HK-2 (cell line): Measurements from ENCODE around the gene CDH4.

Source experiments
- DNase-seq: peaks from one replicate; pipeline ENCODE4 v3.0.0-alpha.2; 2018; ENCODE audit not compliant: unreplicated experiment

CDH4 gene

DNA sequence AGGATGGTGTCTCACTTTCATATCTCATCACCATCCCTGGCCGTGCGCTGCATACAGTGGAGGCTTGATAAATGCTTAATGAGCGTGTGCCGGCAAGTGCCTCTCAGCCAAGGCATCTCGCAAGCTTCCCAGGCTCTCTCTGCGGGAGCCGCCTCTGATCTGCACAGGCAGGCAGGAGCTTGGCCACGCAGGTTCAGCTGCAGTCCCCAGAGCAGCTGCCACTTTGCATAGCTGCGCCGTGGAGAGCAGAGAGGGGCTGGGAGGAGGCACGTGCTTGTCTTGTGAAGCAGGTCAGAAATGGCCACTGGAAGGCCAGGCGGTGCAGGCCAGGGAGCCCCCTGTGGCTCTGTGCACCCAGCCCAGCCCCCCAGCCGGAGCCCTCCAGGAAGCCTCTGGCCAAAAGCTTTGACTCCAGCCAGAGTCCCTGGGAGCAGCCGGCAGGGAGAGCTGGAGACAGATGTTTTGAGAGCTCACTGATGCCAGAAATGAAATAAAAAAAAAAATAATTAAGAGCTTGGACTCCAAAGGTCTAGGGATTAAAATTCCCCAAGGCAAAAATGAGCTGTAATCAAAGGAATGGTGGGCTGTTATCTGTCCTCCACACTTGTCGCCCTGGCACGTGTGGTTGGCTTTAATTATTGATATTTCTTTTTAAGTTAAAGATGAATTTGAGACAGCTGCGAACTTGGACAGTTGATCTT lies 377.0 kb downstream of the CDH4 start:
- DNase-seq, result no peak

DNA sequence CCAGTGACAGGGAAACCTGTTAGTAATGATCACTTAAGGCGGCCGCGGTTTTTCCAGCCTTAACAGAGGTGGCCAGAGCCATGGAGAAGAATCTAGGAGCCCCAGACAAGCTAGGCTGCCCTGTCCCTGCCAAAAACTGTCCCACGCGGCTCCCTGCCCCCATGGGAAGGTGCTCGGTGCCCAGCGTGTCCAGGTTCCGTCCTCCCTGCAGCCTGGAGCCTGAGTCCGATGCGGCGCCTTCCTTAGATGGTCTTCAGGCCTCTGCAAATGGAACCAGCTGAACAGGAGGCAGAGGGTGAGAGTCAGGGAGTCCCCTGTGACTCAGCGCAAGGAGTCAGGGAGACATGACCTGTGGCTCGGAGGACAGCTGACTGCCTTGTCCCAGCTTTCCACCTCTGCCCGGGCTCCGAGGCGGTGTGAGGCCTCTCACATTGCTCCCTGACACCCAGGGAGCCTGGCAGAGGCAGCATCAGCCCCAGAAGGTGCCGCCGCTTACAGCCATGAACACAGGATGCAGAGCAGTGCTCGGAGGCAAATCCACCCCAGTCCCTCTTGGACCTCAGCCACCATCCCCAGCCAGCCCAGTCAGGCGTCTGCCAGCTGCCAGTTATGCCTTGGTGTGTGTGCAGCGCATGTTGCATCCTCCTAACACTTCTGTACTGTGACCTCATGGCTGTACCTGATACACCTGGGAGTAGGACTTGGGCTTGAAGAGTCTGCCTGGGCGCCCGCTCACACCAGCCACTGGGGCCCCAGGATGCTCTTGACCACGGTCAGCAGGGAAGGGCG lies 377.7 kb downstream of the CDH4 start:
- DNase-seq, result no peak

DNA sequence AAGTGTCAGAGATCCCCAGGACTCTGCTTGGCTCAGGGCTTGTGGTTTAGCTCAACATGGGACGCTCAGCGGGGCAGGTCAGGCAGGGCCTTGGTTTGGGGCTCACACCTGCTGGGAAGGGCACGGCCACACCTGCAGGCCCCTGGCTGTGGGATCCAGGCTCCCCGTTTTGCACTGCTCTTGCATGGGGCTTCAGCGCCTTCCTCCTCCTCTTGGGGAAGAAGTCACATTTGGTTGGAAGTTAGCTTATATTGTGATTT lies 378.3 kb downstream of the CDH4 start:
- no peak for DNase-seq

DNA sequence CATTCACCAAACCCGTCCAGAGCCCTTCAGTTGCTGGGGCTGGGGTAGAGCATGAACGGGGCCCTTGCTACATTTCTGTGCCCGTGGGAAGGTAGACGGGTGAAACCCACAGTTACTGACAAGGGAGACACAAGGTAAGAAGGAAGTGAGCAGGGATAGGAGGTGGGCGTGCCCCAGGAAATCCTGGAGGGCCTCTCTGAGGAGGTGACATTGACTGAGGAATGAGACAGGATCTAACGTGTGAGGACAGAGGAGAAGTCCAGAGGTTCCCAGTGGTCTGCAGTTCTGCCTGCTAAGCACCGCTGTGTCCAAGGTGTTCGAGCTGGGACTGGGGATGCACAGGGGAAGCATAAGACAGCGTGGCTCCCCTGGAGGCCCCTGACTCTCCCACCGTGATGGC lies 378.8 kb downstream of the CDH4 start:
- DNase-seq, result no peak

DNA sequence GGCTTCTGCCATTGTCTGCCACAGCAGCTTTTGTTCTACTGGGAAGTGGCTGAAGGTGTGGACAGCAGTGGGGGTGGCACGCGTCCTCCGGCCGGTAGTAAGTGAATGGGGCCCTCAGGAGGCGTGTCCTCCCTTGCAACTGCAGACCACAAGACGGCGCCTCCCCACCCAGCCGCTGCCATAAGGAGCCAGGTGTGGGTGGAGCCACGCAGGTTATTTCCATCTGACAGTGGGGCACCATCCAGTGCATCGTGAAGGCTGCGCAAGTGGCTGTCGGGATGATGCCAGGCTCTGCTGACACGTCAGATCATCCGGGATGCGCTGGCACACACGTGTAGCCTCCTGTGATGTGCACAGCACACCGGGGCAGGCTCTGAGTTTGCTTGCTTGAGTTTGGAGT lies 379.7 kb downstream of the CDH4 start:
- no peak for DNase-seq

DNA sequence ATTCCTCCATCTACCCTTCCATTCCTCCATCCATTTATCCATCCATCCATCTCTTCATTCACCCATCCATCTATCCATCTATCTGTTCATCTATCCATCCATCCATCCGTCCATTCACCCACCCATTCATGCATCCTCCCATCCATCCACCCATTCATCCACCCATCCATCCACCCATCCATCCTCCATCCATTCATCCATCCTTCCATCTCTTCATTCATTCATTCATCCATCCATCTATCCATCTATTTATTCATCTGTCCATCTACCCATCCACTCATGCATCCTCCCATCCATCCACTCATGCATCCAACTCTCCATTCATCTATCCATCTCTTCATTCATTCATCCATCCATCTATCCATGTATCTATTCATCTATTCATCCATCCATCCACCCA lies 380.9 kb downstream of the CDH4 start:
- no peak for DNase-seq

DNA sequence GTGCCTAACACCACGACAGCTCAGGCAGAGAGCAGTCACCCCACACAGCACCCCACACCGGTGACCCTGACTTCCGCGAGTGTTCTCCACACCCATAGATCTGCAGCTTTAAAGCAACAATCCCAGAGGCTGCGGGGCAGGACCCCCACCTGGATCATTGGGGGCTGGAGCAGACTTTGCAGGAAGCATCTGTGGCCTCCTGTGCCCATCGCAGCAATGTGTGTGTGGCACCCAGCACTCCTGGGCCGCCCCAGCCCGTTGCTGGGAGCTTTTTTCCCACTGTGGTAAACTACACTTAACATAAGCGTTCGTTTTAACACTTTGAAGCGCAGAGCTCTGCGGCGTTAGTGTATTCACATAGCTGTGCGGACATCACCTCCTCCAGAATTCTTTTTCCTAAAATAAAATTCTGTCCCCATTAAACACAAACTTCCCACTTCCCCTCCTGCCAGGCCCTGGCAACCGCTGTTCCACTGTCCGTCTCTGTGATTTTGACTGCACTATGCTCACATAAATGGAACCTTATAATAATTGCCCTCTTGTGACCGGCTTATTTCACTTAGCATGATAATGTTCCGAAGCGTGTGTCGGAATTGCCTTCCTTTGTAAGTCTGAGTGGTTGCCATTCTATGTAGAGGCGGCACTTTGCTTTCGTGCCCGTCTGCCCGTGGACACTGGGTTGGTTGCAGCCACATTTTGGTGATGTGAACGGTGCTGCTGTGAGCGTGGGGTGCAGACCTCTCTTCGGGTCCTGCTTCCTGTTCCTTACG lies 382.5 kb downstream of the CDH4 start:
- DNase-seq, result no peak

DNA sequence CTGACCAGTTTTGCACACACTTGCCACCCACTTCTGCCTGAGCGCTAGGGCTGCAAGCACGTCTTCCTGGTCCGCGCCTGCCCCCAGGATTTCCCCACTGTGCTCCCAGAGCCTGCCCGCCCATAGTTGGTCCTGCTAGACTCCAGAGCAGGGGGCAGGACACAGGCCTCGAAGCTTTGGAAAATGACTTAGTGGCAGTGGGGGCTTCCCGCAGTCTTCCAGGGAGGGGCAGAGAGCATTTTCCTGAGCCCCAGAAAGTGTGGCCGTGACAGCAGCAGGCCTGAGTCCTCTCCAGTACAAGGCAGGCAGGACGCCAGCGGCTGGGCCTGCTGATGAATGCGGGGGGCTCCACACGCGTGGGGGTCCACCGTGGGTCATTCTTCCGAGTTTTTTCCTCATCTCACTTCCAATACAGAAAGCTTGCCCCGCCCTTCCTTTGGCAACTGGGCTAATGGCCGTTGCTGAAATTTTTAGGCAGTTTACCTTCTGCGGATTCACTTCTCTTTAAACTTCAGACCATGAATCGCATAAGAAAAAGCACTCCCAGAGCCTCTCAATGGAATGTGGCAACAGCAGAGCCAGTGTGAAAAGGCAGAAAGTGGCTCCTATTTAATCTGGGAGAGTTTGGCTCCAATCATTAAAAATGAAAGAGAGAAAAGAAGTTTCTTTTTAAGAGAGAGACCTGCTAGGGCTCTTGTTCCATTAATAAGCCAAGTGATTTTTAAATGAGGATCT lies 383.8 kb downstream of the CDH4 start:
- no peak for DNase-seq

- DNase-seq, result no peak
Measured at GRCh38 chr20:61636531-61637116, 384.6 kb downstream of the CDH4 start.

DNA sequence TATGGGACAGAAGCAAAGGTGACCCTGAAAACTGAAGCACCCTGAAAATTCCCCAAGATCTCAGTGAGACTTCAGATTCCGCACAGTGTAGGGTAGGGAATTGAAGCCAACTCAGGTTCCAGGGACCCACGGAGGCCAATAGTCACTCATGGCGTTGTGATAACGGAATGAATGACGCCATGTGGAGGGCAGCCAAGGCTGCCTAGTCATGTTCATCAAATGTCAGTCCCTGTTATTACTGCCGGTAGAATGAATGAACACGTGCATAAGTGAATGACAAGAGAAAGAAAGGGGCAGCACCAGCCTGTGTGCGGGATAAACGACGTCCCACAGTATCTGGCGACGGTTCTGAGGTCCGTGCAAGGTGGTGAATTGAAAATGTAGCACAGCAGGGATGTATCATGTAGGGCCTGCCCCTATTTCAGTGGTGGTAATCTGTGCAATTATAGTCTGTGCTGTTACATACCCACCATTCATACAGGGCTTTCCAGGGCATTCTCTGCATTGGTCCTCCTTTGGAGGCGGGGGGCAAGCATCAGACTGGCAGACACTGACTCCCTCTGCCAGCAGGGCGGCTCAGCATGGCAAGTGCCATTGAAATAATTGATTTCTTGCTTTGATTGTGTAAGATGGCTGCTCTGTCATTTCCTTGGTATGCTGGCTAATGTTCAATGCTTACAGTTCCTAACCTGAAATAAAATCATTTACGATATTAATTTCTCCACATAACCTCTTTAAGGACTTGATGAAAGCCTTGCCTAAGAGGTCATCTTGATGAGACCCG lies 386.9 kb downstream of the CDH4 start:
- DNase-seq, result no peak

- DNase-seq, result no peak
Measured at GRCh38 chr20:61640131-61640870, 388.2 kb downstream of the CDH4 start.

DNA sequence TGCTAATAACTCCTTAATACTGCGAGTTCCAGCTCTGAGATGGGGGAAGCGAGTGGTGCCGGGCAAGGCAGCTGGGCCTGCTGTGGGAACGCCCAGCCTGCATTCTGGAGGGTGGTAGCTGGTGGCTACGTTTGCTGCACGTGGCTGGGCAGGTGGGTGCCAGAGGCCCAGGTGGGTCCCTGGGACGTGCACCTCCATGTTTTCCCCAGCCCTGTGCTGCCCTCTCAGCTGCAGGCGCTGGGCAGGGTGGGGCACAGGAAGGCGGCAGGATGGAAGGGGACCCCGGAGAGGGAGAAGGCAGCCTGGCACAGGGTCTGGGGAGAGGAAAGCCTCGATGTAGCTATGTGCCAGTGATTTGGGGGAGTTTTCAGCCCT lies 388.8 kb downstream of the CDH4 start:
- no peak for DNase-seq

DNA sequence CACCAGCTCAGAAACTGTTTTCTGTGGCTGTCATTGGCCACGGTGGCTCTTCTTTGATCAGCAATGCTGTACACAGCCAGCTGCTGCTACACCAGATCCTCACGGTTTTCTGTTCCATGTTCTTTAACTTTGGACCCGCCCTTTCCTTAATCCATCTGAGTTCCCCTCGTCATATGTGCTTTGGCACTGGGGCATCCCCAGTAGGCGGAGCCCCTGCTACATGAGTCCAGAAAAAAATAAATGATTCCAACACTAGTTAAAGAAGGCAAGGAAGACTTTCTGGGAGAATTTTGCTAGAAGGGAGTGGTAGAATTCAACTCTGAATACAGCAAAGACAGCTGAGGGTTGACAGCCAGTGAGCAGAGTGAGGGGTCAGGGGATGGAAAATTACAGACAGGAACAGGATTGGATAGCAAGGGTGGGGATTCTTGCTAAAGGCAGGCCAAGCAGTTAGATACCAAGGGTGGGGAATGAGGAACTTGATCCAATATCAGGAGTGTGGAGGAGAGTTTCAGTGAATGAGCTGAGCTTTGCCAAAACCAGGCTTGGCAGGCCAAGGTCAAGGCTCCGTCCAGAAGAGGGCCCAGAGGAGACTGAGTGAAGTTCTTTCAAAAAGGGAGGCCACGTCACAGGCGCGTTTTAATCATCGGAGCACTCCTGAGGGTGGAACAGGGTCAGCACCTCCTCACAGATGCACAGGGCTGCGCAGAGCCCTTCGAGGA lies 391.8 kb downstream of the CDH4 start:
- DNase-seq, result no peak

DNA sequence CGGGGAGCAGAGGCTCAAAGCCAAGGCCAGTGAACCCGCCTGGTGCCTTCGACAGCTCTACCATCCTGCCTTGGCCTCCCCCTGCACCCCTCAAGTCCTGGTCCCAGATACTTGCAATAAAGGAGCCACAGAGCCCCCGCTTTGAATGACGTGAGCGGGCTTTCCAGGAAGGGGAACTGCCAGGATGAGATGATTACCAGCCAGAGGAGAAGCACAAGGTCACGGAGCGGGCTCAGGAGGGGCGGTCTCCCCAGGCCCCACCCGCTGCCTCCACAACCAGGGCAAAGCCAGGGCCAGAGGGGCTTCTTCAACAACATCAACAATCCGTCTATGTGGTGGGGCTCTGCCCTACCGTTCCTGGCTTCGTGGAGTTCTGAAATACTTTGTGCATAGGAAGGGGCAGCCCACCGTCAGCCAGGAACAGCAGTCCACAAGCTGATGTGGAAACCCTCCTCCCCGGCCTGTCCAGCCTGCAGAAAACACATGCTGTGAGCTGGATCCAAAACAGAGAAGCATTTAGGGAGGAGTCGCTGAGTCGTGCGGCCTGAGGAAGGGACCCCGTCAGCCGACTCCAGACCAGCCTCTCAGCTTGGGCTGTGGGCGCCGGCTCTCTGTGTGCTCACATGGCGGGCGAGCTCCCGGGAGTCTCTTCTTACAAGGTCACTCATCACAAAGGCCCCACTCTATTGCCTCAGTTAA lies 392.5 kb downstream of the CDH4 start:
- DNase-seq, result no peak

- no peak for DNase-seq
Measured at GRCh38 chr20:61645732-61646131, 393.7 kb downstream of the CDH4 start.

DNA sequence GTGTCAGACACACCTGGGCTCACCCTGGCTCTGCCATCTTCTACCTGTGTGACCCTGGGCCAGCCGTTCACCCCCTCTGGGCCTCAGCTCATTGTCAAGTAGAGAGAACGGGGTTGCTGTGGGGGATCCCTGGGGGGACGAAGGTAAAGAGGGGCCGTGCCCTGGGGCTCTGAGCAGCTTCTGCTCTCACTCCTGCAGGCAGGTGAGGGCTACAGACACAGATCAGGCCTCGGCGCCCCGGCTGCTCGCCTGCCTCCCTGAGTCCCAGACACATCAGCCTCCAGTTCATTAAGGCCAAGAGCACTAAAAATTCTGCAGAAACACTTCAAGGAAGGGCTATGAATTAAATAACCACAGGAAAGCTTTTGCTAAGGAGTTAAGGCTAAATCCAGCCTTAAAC lies 394.4 kb downstream of the CDH4 start:
- no peak for DNase-seq

DNA sequence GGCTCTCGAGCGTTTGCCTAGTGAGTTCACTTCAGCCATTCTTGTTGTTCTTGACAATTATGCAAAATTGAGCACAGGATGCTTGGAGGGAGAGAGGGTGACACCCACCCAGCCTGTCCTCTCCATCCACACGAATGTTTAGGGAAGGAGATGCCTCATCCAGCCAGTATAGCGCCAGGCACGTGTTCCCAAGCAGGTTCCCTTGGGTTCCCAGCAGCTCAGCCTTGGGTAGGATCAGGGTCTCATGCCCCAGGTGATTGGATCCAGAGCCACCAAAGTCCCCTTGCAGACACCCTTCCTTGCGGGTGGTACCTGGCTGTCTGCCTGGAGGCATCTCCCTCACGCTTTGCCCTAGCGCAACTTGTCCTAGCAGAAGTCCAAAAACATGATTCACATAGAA lies 394.9 kb downstream of the CDH4 start:
- DNase-seq, result no peak

GRCh38 chr20:61647702-61648101 lies 395.6 kb downstream of the CDH4 start:
- no peak for DNase-seq
